Endodermal cell (in vitro differentiated cells): Measurements from ENCODE around the gene SORCS1. TPM values are rescaled to one million over a fixed set of nuclear protein-coding genes. Genes with fewer than 3 reads are reported as not detected.

Experiments
- DNase-seq: peaks from one replicate; pipeline ENCODE4 v3.0.0-alpha.2; 2017
- H3K27ac ChIP-seq: 2 replicates; pipeline ENCODE4 v1.5.1; 2013; ENCODE audit warnings: mild to moderate bottlenecking, low read depth, low read length, moderate library complexity
- H3K27me3 ChIP-seq: 2 replicates; pipeline ENCODE4 v1.6.1; 2013; ENCODE audit warnings: mild to moderate bottlenecking, low read length, moderate library complexity; ENCODE audit not compliant: insufficient read depth, control insufficient read depth, poor library complexity, severe bottlenecking
- H3K36me3 ChIP-seq: 2 replicates; pipeline ENCODE4 v1.7.0; 2013; ENCODE audit warnings: mild to moderate bottlenecking, low read length, moderate library complexity; ENCODE audit not compliant: control insufficient read depth, insufficient read depth
- H3K4me1 ChIP-seq: one replicate; pipeline ENCODE4 v1.7.0; 2013; ENCODE audit warnings: low read length; ENCODE audit not compliant: control insufficient read depth, insufficient read depth
- H3K4me3 ChIP-seq: 2 replicates; pipeline ENCODE4 v1.5.1; 2013; ENCODE audit warnings: mild to moderate bottlenecking, low read length, moderate library complexity
- H3K9ac ChIP-seq: 2 replicates; pipeline ENCODE4 v1.6.1; 2013; ENCODE audit warnings: mild to moderate bottlenecking, low read length, moderate library complexity; ENCODE audit not compliant: poor library complexity, severe bottlenecking; ENCODE audit errors: extremely low read depth
- H3K9me3 ChIP-seq: 2 replicates; pipeline ENCODE4 v1.6.1; 2013; ENCODE audit warnings: mild to moderate bottlenecking, low read length, moderate library complexity; ENCODE audit not compliant: control insufficient read depth
- H3K27ac Mint-ChIP-seq: 2 replicates; pipeline ENCODE4 v1.8.0; 2020; ENCODE audit warnings: mixed read lengths
- H3K27me3 Mint-ChIP-seq: 2 replicates; pipeline ENCODE4 v1.8.0; 2021; ENCODE audit warnings: mild to moderate bottlenecking, mixed read lengths; ENCODE audit not compliant: insufficient read depth
- H3K36me3 Mint-ChIP-seq: 2 replicates; pipeline ENCODE4 v1.8.0; 2020; ENCODE audit warnings: low read depth, mixed read lengths
- H3K4me1 Mint-ChIP-seq: 2 replicates; pipeline ENCODE4 v1.8.0; 2020; ENCODE audit warnings: mixed read lengths
- H3K4me3 Mint-ChIP-seq: 2 replicates; pipeline ENCODE4 v1.8.0; 2020; ENCODE audit warnings: mild to moderate bottlenecking, moderate library complexity, mixed read lengths
- H3K9me3 Mint-ChIP-seq: 2 replicates; pipeline ENCODE4 v1.8.0; 2020; ENCODE audit warnings: mild to moderate bottlenecking, mixed read lengths
- CTCF ChIP-seq: fragments of 200-600 bp; sonication (generic); conservative IDR thresholded peaks from 2 replicates; pipeline ENCODE4 v1.5.0; 2021; ENCODE audit warnings: antibody characterized with exemption, mild to moderate bottlenecking
- WGBS, 2 experiments: methylation state at CpG; one replicate each; pipeline versions ENCODE4 v1.1.5 to v1.1.7; 2013; ENCODE audit warnings: missing lambda C conversion rate in 2 of 2, mixed read lengths in 1 of 2; ENCODE audit not compliant: insufficient coverage in 1 of 2, insufficient read length in 1 of 2; 5-methylcytosine and 5-hydroxymethylcytosine counted together
- total RNA-seq, 2 donors: library from RNA; stranded (reverse); fragmentation: NEBNext Ultra II Directional in 1 of 2; extraction: Animal tissue kit (Norgen Biotek cat#: 25700) in 1 of 2; gene quantifications; 2 replicates in 1 of 2; 3 replicates in 1 of 2; pipeline ENCODE4 v1.2.1, GENCODE V29; 2021

The SORCS1 gene
- total RNA-seq, 2 donors from 2014 or later: 57.4 to 79.6 TPM

- TF ChIP-seq CTCF: peak; percentile 94
- peaks cover 1% of the 10 kb centered on the region for H3K36me3 Mint-ChIP-seq
- Histone ChIP-seq H3K36me3 (peaks cover 17% of the 10 kb centered on the region), H3K4me1 (no peaks in the 10 kb centered on the region), H3K27me3 (no peaks in the 10 kb centered on the region), H3K9ac (no peak overlapping the region), H3K4me3 (no peak overlapping the region), H3K27ac (no peak overlapping the region), H3K9me3 (no peaks in the 10 kb centered on the region)
- DNase-seq: peak; percentile 88
- no peaks in the 10 kb centered on the region for H3K27me3 Mint-ChIP-seq
- H3K4me1 Mint-ChIP-seq: peaks cover 20% of the 10 kb centered on the region
- H3K9me3 Mint-ChIP-seq: no peaks in the 10 kb centered on the region
- WGBS, 2 experiments: 5 to 36% methylated on average over 6 to 9 of the region's 9 CpGs
- H3K4me3 Mint-ChIP-seq: no peak overlapping the region
- H3K27ac Mint-ChIP-seq: no peak overlapping the region
Measured at GRCh38 chr10:106705681-106706100, 458.8 kb downstream of the SORCS1 start.

GRCh38 chr10:106696239-106696638 lies 468.3 kb downstream of the SORCS1 start:
- no peak for DNase-seq
- H3K4me1 Mint-ChIP-seq: peaks cover 20% of the 10 kb centered on the region
- peaks cover 4% of the 10 kb centered on the region for H3K36me3 Mint-ChIP-seq
- H3K4me3 Mint-ChIP-seq: no peak overlapping the region
- H3K4me3 ChIP-seq: no peak overlapping the region
- 93 to 100% methylated on average over 2 of the region's 2 CpGs for WGBS, 2 experiments
- H3K27ac Mint-ChIP-seq: no peak overlapping the region
- H3K9me3 ChIP-seq: no peaks in the 10 kb centered on the region
- H3K27ac ChIP-seq: no peak overlapping the region
- no peaks in the 10 kb centered on the region for H3K27me3 ChIP-seq
- H3K27me3 Mint-ChIP-seq: no peaks in the 10 kb centered on the region
- peaks cover 9% of the 10 kb centered on the region for H3K4me1 ChIP-seq
- peaks cover 53% of the 10 kb centered on the region for H3K36me3 ChIP-seq
- no peak overlapping the region for H3K9ac ChIP-seq
- no peak for TF ChIP-seq CTCF
- no peaks in the 10 kb centered on the region for H3K9me3 Mint-ChIP-seq

- no peaks in the 10 kb centered on the region for H3K9me3 Mint-ChIP-seq
- TF ChIP-seq CTCF: no peak
- no peak overlapping the region for H3K27ac Mint-ChIP-seq
- no peak overlapping the region for H3K4me3 Mint-ChIP-seq
- peaks cover 4% of the 10 kb centered on the region for H3K36me3 Mint-ChIP-seq
- Histone ChIP-seq H3K27me3 (no peaks in the 10 kb centered on the region), H3K9me3 (no peaks in the 10 kb centered on the region), H3K4me1 (peaks cover 5% of the 10 kb centered on the region), H3K36me3 (peaks cover 53% of the 10 kb centered on the region), H3K9ac (no peak overlapping the region), H3K4me3 (no peak overlapping the region), H3K27ac (no peak overlapping the region)
- WGBS, 2 experiments: 97 to 100% methylated on average over 1 of the region's 1 CpG
- DNase-seq: no peak
- peaks cover 10% of the 10 kb centered on the region for H3K4me1 Mint-ChIP-seq
- no peaks in the 10 kb centered on the region for H3K27me3 Mint-ChIP-seq
Measured at GRCh38 chr10:106694696-106695095, 469.8 kb downstream of the SORCS1 start.
